ENCODE measurements around the gene NQO2. TPM values are rescaled to one million over a fixed set of nuclear protein-coding genes. Genes with fewer than 3 reads are reported as not detected.
"Not testable (repeated sequence)": the region's sequence is repeated elsewhere in the genome, so short reads cannot be mapped to it uniquely, and the experiment has no call there.

NQO2 gene
- total and polyA plus RNA-seq, 3 donors from 2014 or later, result 9.5 to 35.6 (median 16.8) TPM

DNA sequence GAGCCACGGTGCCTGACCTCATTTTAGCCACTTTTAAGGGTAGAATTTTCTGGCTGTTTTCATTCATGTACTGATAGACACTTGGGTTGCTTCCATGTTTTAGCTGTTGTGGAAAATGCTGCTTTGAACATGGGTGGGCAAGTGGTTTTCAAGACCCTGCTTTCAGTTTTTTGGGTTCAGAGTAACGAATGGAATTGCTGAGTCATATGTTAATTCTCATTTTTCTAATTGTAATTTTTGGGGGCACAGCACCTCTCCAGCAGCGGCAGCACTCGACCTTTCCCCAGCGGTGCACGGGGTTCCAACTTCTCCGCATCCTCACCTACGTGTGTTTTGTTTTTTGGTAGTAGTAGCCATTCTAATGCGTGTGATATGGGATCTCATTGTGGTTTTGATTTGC lies 5.4 kb downstream of the NQO2 start:
- Histone ChIP-seq H3K4me3 (no peak overlapping the region), H3K27ac (no peak overlapping the region), H3K27me3 (no peaks in the 10 kb centered on the region), H3K9me3 (no peaks in the 10 kb centered on the region), H3K4me1 (peaks cover 3% of the 10 kb centered on the region), H3K36me3 (ENCODE audit: low read depth, missing control alignments) (no peaks in the 10 kb centered on the region)
- TF ChIP-seq POLR2A (IDR thresholded peaks at IDR 0.05) (no peak), CTCF (IDR thresholded peaks at IDR 0.05) (no peak)
- intact Hi-C loops (cut with DNase I; ENCODE audit: low total_unique reads), result no loop called here
- 95 to 96% methylated on average over 9 of the region's 9 CpGs for WGBS, 2 donors
- DNase-seq, result no peak

DNA sequence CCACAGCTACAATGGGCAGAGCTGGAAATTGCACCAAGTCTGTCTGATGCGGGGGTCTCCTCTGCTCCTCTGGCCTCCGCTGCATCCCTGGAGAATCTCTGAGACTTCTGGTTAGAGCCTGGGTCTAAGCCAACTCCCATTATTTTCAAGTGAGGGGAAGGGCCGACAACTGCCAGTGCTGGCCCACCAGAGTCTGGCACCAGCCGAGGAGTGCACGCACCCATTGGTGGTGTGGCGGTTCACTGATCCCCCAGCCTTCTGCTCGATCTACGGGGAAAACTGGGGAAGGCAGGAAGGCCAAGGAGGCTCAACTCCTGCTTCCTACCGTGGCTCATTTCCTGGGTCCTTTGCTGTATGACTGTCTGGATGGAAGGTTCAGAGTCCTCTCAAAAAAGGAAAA lies 6.2 kb downstream of the NQO2 start:
- no peaks in the 10 kb centered on the region for H3K9me3 ChIP-seq
- intact Hi-C loops (cut with DNase I; ENCODE audit: low total_unique reads), result no loop called here
- WGBS, 2 donors, result 98% methylated on average over 9 of the region's 9 CpGs
- H3K4me1 ChIP-seq, result no peaks in the 10 kb centered on the region
- no peak overlapping the region for H3K4me3 ChIP-seq
- no peaks in the 10 kb centered on the region for H3K36me3 ChIP-seq (ENCODE audit: low read depth, missing control alignments)
- no peaks in the 10 kb centered on the region for H3K27me3 ChIP-seq
- TF ChIP-seq POLR2A (IDR thresholded peaks at IDR 0.05), result no peak
- no peak overlapping the region for H3K27ac ChIP-seq
- DNase-seq, result no peak

- Histone ChIP-seq H3K36me3 (ENCODE audit: low read depth, missing control alignments) (no peaks in the 10 kb centered on the region), H3K27ac (no peak overlapping the region), H3K4me1 (no peaks in the 10 kb centered on the region), H3K27me3 (no peaks in the 10 kb centered on the region), H3K9me3 (no peaks in the 10 kb centered on the region), H3K4me3 (no peak overlapping the region)
- no peak for TF ChIP-seq POLR2A (IDR thresholded peaks at IDR 0.05)
- TF ChIP-seq CTCF (IDR thresholded peaks at IDR 0.05), result no peak
- no peak for DNase-seq
- intact Hi-C loops (cut with DNase I; ENCODE audit: low total_unique reads), result no loop called here
- 75 to 76% methylated on average over 5 of the region's 5 CpGs for WGBS, 2 donors
Measured at GRCh38 chr6:3006476-3006875, 6.8 kb downstream of the NQO2 start.

- no peak for DNase-seq
- H3K4me1 ChIP-seq, result no peaks in the 10 kb centered on the region
- H3K4me3 ChIP-seq, result no peak overlapping the region
- intact Hi-C loops (cut with DNase I; ENCODE audit: low total_unique reads), result no loop called here
- H3K36me3 ChIP-seq (ENCODE audit: low read depth, missing control alignments), result no peaks in the 10 kb centered on the region
- H3K27ac ChIP-seq, result no peak overlapping the region
- TF ChIP-seq CTCF (IDR thresholded peaks at IDR 0.05), result no peak
- no peak for TF ChIP-seq POLR2A (IDR thresholded peaks at IDR 0.05)
- no peaks in the 10 kb centered on the region for H3K9me3 ChIP-seq
- 88 to 90% methylated on average over 3 of the region's 3 CpGs for WGBS, 2 donors
- H3K27me3 ChIP-seq, result no peaks in the 10 kb centered on the region
Measured at GRCh38 chr6:3007571-3007970, 7.9 kb downstream of the NQO2 start.

DNA sequence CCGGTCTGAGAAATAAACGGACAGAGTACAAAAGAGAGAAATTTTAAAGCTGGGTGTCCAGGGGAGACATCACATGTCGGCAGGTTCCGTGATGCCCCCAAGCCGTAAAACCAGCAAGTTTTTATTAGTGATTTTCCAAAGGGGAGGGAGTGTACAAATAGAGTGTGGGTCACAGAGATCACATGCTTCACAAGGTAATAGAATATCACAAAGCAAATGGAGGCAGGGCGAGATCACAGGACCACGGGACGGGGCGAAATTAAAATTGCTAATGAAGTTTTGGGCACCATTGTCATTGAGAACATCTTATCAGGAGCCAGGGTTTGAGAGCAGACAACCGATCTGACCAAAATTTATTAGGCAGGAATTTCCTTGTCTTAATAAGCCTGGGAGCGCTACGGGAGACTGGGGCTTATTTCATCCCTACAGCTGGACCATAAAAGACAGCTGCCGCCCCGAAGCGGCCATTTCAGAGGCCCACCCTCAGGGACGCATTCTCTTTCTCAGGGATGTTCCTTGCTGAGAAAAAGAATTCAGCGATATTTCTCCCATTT lies 9.1 kb downstream of the NQO2 start:
- H3K27ac ChIP-seq; H3K9me3 ChIP-seq; H3K36me3 ChIP-seq (ENCODE audit: low read depth, missing control alignments); intact Hi-C loops (cut with DNase I; ENCODE audit: low total_unique reads); H3K4me1 ChIP-seq; H3K4me3 ChIP-seq; DNase-seq; H3K27me3 ChIP-seq: not testable (repeated sequence)
- 93 to 94% methylated on average over 17 of the region's 17 CpGs for WGBS, 2 donors

- Histone ChIP-seq H3K4me3 (no peak overlapping the region), H3K9me3 (no peaks in the 10 kb centered on the region), H3K4me1 (no peaks in the 10 kb centered on the region), H3K27me3 (no peaks in the 10 kb centered on the region), H3K27ac (no peak overlapping the region), H3K36me3 (ENCODE audit: low read depth, missing control alignments) (no peaks in the 10 kb centered on the region)
- 91 to 94% methylated on average over 3 of the region's 3 CpGs for WGBS, 2 donors
- no peak for TF ChIP-seq POLR2A (IDR thresholded peaks at IDR 0.05)
- no peak for TF ChIP-seq CTCF (IDR thresholded peaks at IDR 0.05)
- DNase-seq, result no peak
- intact Hi-C loops (cut with DNase I; ENCODE audit: low total_unique reads), result no loop called here
Measured at GRCh38 chr6:3009930-3010329, 10.2 kb downstream of the NQO2 start.

All from testis (tissue), 3 donors.